NOMO-1 (cell line): Measurements from ENCODE around the gene AKR1C2.

Experiments
- DNase-seq, 2 experiments: peaks; one replicate each; lab custom pipeline; 2025; ENCODE audit not compliant: unreplicated experiment in 2 of 2; lab: John Stamatoyannopoulos, UW

AKR1C2 gene

DNA sequence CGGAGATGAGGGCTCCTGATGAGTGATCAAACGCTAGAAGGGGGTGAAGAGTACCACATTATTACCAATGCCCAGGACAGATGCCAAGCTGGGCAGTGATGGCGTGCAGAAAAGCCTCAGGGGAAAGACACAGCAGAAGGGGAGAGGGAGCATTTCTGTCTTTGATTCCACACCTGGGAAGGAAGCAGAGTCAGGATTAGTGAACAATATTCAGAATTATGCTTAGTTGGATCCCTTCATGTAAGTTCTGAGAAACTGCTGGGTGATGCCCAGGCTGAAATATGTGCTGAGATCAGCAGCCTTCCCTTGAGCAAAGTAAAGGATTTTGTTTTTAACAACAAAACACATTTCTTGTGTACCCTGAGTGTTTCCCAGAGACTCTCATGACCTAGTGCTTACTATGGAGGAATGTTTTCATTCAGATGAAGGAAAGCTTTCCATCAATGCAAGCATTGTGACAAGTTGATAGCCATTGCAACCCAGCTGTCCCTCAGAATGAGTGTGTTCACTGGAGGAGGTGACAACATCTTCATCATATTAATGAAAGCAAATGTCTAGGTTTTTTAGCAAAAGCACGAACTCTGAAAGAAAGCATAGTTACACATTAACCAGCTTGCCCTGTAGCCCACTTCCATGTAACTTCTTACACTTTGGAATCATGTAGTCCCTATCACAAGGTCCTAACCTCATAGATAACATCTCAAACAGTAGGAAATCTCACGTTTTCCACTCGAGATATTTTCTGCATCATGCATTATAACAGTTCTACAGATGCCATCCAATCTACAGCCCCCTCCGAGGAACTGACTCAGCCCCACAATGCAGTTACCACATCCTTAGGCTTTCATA lies 64.2 kb downstream of the AKR1C2 start:
- no peak for DNase-seq
